Endometrial microvascular endothelial cells (primary cell): ENCODE data around the gene RAB14. TPM values are rescaled to one million over a fixed set of nuclear protein-coding genes. Genes with fewer than 3 reads are reported as not detected.
"Not testable (repeated sequence)": the region's sequence is repeated elsewhere in the genome, so short reads cannot be mapped to it uniquely, and the experiment has no call there.

Experiments
- in situ Hi-C: cut with HindIII; loops from 2 replicates; pipeline ENCODE4 v1.10.0; 2017; ENCODE audit warnings: low sequenced_read_pairs, low pct_unique_long_range_greater_than_20kb; ENCODE audit errors: inconsistent ontology term
- total RNA-seq: library from RNA; depleted of rRNA; stranded (reverse); fragments of >200 nt; gene quantifications from one replicate; pipeline ENCODE4 v1.2.3, GENCODE V29; 2015; ENCODE audit errors: inconsistent ontology term

RAB14 gene
- total RNA-seq, 1 donor from 2014 or later, result 33.8 TPM

DNA sequence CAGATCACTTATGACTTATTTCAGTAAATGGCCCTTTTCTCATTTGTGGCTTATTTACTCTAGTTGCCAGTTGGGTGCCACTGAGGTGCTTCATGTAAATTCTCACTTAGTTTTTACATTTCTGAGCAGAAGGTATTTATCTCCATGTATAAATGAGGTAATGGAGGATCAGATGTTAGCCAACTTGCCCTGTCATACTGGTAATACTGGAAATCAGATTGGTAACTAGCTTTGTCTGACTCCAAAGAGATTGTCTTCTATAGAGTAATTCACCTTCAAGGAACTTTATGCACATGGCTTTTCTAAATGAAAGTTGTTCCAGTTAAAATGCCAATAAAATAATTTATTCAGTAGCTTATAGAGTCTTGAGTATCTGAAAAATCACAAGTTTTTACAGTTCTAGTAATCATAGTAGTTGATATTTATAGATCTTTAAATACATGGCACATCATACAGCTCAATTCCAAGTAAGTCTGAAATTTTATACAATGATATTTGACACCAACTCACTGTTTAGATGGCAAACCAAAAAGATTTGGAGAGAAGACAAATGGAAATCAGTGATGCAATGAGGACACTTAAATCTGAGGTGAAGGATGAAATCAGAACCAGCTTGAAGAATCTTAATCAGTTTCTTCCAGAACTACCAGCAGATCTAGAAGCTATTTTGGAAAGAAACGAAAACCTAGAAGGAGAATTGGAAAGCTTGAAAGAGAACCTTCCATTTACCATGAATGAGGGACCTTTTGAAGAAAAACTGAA, 28.8 kb downstream of the RAB14 start:
- in situ Hi-C loops, result no loop called here

DNA sequence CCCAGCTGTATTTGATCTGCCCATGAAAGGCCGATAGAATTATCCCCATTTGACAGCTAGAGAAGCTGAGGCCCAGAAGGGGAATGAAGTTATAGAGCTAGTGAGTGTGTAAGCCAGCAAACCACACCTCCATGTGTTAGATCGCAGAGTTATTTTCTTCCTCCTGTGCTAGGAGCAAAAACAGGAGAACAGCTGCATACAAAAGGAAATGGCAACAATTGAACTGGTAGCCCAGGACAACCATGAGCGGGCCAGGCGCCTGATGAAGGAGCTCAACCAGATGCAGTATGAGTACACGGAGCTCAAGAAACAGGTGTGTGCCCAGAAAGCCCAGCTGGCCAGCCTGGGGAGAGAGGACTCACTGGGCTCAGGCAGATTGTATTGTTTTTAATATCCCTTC, 30.4 kb downstream of the RAB14 start:
- in situ Hi-C loops, result no loop called here

DNA sequence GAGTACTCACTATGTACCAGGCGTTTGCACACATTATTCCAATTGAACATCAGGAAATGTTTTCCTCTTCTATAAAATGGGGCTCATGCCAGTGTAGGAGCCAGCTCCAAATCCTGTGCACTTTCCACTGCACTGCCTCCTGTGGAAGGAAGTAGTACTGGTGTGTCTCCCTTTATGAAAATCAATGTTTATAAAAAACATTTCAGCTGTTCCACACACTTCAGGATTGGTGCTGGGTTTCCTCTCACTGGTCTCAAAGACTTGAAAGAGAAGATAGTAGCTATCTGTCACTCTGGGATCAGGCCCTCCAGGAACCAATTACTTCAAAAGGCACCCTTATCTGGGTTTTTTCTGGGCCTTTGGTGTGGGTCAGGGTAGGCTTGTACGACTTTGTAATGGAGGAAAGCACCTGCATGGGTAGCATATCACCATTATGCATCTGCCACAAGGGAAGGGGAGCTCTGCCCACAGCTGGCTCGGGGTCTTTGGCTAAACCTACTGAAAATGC, 32.5 kb downstream of the RAB14 start:
- in situ Hi-C loops, result no loop called here

DNA sequence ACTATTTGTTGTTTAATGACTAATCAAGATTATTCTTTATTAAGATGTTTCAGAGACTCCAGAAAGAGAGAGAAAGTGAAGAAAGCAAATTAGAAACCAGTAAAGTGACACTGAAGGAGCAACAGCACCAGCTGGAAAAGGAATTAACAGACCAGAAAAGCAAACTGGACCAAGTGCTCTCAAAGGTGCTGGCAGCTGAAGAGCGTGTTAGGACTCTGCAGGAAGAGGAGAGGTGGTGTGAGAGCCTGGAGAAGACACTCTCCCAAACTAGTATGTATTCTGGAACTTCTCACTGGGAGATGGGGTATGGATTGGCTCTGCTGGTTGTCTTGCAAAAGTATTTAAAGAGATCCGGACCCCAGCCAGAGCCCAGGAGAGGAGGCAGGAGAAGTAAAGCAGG, 33.6 kb downstream of the RAB14 start:
- in situ Hi-C loops, result no loop called here

DNA sequence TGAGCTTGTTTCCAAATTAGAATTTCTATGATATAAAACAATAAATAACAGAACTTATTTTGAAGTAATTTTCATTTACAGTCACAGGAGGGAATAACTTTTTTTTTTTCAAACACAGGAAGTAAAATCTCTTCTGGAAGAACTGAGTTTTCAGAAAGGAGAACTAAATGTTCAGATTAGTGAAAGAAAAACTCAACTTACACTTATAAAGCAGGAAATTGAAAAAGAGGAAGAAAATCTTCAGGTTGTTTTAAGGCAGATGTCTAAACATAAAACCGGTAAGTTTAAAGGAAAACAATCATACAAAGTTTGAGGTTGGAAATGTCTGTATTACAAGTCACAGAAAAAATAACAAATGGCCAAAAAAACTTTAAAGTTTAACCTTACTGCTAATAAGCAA, 41.6 kb downstream of the RAB14 start:
- in situ Hi-C loops, result no loop called here

DNA sequence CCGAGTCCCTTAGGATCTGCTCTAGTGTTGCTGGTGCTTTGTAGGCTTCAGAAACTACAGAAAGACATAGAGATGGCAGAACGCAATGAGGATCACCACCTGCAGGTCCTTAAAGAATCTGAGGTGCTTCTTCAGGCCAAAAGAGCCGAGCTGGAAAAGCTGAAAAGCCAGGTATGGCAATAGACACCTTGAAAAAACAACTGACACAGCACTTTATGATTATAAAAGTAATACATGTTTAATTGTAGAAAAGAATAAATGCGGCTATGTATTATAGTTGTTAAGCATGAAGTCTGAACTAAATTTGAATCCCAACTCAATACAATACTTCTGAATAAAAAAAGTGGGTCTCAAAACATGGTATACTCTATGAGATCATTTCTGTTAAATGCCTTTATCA, 43.7 kb downstream of the RAB14 start:
- in situ Hi-C loops, result no loop called here

DNA sequence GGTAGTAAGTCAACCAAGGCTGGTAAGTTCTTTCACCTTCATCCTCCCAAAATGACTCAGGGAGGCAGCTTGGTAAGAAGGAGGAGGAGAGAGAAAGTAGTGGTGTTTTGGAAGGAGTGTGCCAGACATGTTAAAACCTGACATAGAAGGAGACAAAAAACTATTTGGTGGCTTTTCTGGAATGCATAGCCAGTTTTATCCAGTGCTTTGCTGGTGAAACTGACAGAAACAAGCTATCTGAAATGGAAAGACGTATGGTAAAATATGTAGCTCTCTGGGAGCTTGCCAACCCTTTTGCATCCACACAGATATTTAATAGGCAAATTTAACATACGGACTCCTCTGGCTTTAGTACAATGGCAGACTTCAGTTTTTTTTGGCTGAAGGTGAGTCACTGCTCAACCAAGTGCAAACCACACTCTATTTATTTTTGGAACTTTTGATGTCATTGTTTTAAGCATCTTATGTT, 45.4 kb downstream of the RAB14 start:
- in situ Hi-C loops, result no loop called here

DNA sequence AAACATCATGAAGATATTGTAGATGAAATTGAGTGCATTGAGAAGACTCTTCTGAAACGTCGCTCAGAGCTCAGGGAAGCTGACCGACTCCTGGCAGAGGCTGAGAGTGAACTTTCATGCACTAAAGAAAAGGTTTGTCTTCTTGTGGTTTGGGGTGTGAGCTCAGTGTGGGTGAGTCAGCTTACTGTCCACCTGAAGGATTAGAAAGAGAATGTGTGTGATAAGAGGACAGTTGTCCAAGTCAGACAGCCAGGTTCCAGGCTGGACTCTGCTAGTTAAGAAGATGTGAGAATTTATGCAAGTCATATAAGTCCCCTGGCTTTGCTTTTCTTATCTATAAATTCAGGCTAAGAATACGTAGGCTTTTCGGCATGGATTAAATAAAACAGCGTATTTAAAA, 46.9 kb downstream of the RAB14 start:
- in situ Hi-C loops, result no loop called here

DNA sequence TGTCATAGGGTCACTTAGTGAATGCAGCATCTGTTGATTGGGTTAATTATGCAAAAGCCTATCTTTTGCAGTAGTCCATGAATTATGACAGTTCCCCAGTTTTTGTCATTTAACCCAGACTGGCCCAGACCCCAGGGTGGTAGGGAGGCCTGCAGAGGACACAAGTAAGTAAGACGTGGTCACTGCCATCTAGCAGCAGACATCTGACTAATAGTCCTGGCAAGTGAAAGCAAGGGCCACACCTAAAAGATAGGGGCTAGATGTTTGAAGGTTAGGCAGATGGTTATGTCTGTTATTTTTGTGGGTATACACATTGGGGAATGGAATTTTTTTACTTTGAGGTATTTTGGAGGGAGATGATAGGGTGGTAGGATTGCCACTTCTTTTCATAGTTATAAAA, 48.0 kb downstream of the RAB14 start:
- in situ Hi-C loops, result no loop called here

DNA sequence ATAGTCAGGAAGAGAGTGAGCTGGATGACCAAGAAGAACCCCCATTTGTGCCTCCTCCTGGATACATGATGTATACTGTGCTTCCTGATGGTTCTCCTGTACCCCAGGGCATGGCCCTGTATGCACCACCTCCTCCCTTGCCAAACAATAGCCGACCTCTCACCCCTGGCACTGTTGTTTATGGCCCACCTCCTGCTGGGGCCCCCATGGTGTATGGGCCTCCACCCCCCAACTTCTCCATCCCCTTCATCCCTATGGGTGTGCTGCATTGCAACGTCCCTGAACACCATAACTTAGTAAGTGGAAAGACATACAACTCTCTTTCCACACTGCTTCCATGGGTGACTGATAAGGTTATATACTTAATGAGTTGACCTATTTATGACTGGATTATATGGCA, 51.5 kb downstream of the RAB14 start:
- in situ Hi-C loops, result no loop called here

DNA sequence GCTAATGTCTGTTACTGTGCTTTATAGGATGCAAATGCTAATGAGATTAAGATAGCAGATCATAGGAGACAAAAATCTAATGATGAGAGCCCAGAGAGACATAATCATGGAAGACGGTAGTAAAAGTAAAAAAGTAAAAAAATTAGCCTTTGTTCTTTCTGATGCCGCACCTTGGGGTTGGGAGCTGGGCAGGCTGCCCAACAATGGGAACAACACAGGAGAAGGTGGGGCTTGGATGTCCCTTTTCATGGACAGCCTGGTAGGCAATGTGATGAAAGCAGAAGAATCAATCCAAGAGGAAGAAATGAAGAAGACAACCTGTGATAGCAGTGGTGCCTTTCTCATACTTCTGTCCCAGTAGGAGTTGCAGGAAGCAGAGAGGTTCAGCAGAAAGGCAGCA, 57.2 kb downstream of the RAB14 start:
- in situ Hi-C loops, result no loop called here

DNA sequence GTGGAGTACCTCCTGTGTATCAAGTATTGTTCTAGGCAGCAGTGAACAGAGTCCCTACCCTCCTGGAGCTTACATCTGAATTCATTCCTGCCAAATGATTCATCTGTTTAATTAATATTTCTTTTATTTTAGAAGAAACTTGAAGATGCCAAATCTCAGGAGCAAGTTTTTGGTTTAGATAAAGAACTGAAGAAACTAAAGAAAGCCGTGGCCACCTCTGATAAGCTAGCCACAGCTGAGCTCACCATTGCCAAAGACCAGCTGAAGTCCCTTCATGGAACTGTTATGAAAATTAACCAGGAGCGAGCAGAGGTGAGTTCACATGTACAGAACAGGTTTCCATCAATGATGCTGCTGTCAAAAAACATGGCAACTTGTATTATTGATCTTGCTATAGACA, 57.9 kb downstream of the RAB14 start:
- in situ Hi-C loops, result no loop called here

DNA sequence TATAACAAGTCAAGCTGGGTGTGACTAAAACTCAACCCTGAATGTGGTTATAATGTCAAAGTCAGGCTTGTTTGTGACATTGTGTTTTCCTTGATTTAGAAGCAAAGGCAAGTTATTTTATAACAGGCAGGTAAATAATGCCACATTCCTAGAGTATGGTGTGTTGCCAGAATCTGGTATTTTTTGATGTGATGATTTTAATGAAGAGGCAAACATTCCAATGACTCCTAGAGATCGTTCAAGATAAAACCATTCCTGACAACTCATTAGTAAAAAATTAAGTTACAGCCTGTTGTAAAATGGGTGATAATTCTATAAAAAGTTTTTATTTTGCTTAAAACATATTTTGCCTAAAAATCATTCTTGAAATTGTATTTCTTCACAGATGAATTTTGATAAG, 60.0 kb downstream of the RAB14 start:
- in situ Hi-C loops, result no loop called here

DNA sequence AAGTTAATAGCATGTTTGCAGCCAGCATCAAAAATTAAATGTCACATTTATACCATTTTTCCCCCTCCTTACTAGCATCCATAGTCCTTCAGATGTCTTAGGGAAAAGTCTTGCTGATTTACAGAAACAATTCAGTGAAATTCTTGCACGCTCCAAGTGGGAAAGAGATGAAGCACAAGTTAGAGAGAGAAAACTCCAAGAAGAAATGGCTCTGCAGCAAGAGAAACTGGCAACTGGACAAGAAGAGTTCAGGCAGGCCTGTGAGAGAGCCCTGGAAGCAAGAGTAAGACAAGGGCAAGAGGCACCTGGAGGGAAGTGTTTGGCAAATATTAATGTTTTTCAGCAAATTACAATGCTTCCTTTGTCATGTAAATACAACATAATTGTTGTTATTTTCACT, 60.4 kb downstream of the RAB14 start:
- in situ Hi-C loops, result no loop called here

DNA sequence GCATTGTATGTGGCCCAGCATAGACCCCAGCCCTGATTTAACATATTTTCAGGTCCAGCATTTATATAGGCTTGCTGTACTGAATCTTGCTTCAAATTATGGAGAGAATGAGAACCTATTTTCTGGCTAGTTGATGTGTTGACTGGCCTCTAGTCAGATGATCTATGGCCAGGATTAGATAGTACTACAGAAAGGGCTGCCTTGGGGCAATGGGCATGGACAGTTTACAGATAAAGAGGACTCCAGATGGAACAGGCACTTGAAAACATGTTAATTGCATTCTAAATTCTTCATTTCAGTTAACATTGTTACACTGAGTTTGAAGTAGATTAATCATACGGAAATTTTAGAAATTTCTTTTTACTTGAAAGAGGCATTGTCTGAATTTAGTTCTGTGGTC, 61.5 kb downstream of the RAB14 start:
- in situ Hi-C loops, result no loop called here

DNA sequence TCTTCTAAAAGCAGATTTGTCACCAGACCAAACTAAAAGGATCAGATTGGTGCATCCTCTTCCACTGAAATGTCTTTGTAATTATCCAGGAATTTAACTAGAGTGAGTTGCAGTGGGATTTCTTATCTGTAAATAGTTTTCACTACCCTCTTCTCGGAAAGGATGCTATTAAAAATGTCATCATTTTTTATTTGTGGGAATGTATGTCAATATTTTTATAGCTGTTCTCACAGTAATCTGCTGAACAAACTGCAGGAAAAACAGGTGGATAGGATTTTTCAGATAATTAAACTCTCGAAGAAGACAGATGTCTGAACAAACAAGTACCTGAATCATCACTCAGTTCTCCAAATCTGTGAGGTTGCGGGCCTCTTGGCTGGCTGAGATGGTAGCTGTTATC, 62.7 kb downstream of the RAB14 start:
- in situ Hi-C loops, result no loop called here

DNA sequence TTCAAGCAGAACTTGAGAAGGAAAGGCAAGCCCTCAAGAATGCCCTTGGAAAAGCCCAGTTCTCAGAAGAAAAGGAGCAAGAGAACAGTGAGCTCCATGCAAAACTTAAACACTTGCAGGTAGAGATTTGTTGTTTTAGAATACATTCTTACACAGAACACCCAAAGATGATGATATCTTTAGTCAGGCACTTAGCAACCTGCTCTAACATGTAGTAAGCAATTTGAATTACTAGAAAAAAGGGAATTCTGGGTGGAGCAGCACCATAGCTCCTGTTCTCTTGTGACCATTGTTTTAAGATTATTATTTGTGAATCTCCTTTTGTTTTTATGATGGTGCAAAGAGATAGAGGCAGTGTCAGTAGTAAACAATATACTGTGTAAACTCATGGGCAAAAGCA, 63.1 kb downstream of the RAB14 start:
- in situ Hi-C loops, result no loop called here

DNA sequence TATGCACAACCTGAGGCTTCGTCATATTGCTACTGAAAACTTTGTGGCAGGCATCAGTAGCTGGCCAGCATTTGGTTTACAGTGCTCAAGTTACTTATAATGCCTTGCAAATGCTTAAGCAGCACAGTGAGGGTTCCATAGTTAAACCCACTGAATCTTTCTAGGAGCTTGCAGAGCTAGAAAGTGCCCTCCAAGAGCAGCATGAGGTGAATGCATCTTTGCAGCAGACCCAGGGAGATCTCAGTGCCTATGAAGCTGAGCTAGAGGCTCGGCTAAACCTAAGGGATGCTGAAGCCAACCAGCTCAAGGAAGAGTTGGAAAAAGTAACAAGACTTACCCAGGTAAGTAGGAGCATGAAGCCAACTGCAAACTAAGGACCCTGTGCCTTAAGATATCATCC, 66.0 kb downstream of the RAB14 start:
- in situ Hi-C loops, result no loop called here

DNA sequence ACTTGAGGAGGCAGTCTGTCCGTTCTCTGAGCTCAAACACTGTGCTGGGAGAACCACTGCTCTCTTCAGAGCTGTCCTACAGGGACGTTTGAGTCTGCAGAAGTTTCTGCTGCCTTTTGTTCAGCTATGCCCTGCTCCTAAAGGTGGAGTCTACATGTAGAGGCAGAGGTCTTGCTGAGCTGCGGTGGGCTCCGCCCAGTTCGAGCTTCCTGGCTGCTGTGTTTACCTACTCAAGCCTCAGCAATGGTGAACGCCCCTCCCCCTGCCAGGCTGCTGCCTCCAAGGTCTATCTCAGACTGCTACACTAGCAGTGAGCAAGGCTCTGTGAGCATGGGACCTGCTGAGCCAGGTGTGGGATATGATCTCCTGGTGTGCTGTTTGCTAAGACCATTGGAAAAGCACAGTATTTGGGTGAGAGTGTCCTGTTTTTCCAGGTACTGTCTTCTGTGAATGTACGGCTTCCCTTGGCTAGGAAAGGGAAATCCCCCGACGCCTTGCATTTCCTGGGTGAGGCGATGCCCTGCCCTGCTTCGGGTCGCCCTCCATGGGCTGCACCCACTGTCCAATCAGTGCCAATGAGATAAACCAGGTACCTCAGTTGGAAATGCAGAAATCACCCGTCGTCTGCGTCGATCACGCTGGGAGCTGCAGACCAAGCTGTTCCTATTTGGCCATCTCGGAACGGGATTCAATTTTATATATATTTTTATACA, 68.4 kb downstream of the RAB14 start:
- in situ Hi-C loops, result no loop called here

DNA sequence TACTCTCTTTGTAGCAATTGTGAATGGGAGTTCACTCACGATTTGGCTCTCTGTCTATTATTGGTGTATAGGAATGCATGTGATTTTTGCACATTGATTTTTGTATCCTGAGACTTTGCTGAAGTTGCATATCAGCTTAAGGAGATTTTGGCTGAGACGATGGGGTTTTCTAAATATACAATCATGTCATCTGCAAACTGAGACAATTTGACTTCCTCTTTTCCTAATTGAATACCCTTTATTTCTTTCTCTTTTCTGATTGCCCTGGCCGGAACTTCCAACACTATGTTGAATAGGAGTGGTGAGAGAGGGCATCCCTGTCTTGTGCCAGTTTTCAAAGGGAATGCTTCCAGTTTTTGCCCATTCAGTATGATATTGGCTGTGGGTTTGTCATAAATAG, 72.3 kb downstream of the RAB14 start:
- in situ Hi-C loops, result not testable (repeated sequence)
